SK-N-SH (cell line): ENCODE results near the gene ZDHHC14. TPM values are rescaled to one million over a fixed set of nuclear protein-coding genes. Genes with fewer than 3 reads are reported as not detected.

Source experiments
- CTCF ChIA-PET: fragments of 300-600, 350-600 bp; formaldehyde crosslinking; extraction: SDS; loops from one replicate; lab custom pipeline; 2021; lab: Yijun Ruan, JAX
- POLR2A ChIA-PET: fragments of 350-600 bp; sonication (Branson Sonifier 250); formaldehyde crosslinking; extraction: SDS; loops from one replicate; lab custom pipeline; 2020; ENCODE audit warnings: antibody characterized with exemption, inconsistent platforms; lab: Yijun Ruan, JAX
- DNase-seq: peaks from one replicate; pipeline ENCODE4 v3.0.0; 2012
- H2AFZ ChIP-seq: fragments of 200-600 bp; sonication (generic); 2 replicates; pipeline ENCODE4 v1.8.1; 2016; ENCODE audit warnings: antibody characterized with exemption, mild to moderate bottlenecking, low read depth
- H3F3A ChIP-seq: fragments of 200-600 bp; sonication (generic); replicated peaks from 2 replicates; pipeline ENCODE3; 2016; ENCODE audit warnings: antibody characterized with exemption, mild to moderate bottlenecking; ENCODE audit not compliant: insufficient read depth
- H3K27ac ChIP-seq, 2 experiments: fragments of 200-500 bp in 1 of 2; fragments of 200-600 bp in 1 of 2; sonication (Bioruptor generic) in 1 of 2; sonication (generic), shearing (Covaris generic) in 1 of 2; 2 replicates each; pipeline versions ENCODE4 v1.5.1 to v1.6.1; 2014 to 2016; ENCODE audit warnings: low read depth in 2 of 2, inconsistent platforms in 1 of 2, low read length in 1 of 2, mild to moderate bottlenecking in 1 of 2, mixed read lengths in 1 of 2
- H3K27me3 ChIP-seq: fragments of 200-600 bp; sonication (generic), shearing (Covaris generic); 2 replicates; pipeline ENCODE4 v1.6.1; 2016; ENCODE audit warnings: mixed run types; ENCODE audit not compliant: insufficient read depth
- H3K36me3 ChIP-seq, 2 experiments: fragments of 200-500 bp in 1 of 2; fragments of 200-600 bp in 1 of 2; sonication (Bioruptor generic) in 1 of 2; sonication (generic) in 1 of 2; replicated peaks in 1 of 2; 2 replicates each; pipeline versions ENCODE3 to v1.5.1; 2014 to 2016; ENCODE audit warnings: low read length in 1 of 2, mild to moderate bottlenecking in 1 of 2; ENCODE audit not compliant: insufficient read depth in 2 of 2, control insufficient read depth in 1 of 2
- H3K4me1 ChIP-seq, 2 experiments: fragments of 200-500 bp in 1 of 2; fragments of 200-600 bp in 1 of 2; sonication (Bioruptor generic) in 1 of 2; sonication (generic), shearing (Covaris generic) in 1 of 2; 2 replicates each; pipeline versions ENCODE4 v1.5.1 to v1.6.1; 2014 to 2016; ENCODE audit warnings: low read depth in 1 of 2, low read length in 1 of 2, mixed run types in 1 of 2; ENCODE audit not compliant: insufficient read depth in 2 of 2, control insufficient read depth in 1 of 2
- H3K4me2 ChIP-seq: fragments of 200-600 bp; sonication (generic), shearing (Covaris generic); 2 replicates; pipeline ENCODE4 v1.6.1; 2017; ENCODE audit warnings: mixed run types
- H3K4me3 ChIP-seq, 2 experiments: fragments of 200-500 bp in 1 of 2; fragments of 200-600 bp in 1 of 2; sonication (Bioruptor generic) in 1 of 2; sonication (generic), shearing (Covaris generic) in 1 of 2; 2 replicates each; pipeline versions ENCODE4 v1.5.1 to v1.8.1; 2014 to 2016; ENCODE audit warnings: low read depth in 2 of 2, inconsistent platforms in 1 of 2, low read length in 1 of 2, mild to moderate bottlenecking in 1 of 2, mixed read lengths in 1 of 2, moderate library complexity in 1 of 2
- H3K79me2 ChIP-seq: fragments of 200-600 bp; sonication (generic); 2 replicates; pipeline ENCODE4 v1.8.1; 2017; ENCODE audit warnings: mild to moderate bottlenecking; ENCODE audit not compliant: insufficient read depth
- H3K9ac ChIP-seq: fragments of 200-600 bp; sonication (generic); 2 replicates; pipeline ENCODE4 v1.6.1; 2017; ENCODE audit warnings: mixed run types
- H3K9me2 ChIP-seq: fragments of 200-600 bp; sonication (generic); 2 replicates; pipeline ENCODE4 v1.6.1; 2017; ENCODE audit warnings: mixed run types
- H3K9me3 ChIP-seq: fragments of 200-600 bp; sonication (generic); 2 replicates; pipeline ENCODE4 v1.6.1; 2017; ENCODE audit warnings: mixed run types, mild to moderate bottlenecking, moderate library complexity
- H4K20me1 ChIP-seq: fragments of 200-600 bp; sonication (generic); 2 replicates; pipeline ENCODE4 v1.6.1; 2017; ENCODE audit warnings: mild to moderate bottlenecking, mixed run types; ENCODE audit not compliant: insufficient read depth
- CTCF ChIP-seq: fragments of 200-600 bp; sonication (generic); IDR thresholded peaks from 2 replicates; pipeline ENCODE4 v1.6.1; 2017; ENCODE audit warnings: antibody characterized with exemption, mild to moderate bottlenecking, moderate library complexity
- ELF1 ChIP-seq: IDR thresholded peaks from 2 replicates; pipeline ENCODE4 v1.4.0; 2012
- EP300 ChIP-seq, 2 experiments: IDR thresholded peaks; 2 replicates each; pipeline versions ENCODE4 v1.4.0 to v1.6.1; 2012; ENCODE audit warnings: borderline replicate concordance in 1 of 2, low read depth in 1 of 2, low read length in 1 of 2
- FOSL2 ChIP-seq: IDR thresholded peaks from 2 replicates; pipeline ENCODE4 v1.4.0; 2012; ENCODE audit warnings: low read depth, mild to moderate bottlenecking, moderate library complexity, borderline replicate concordance
- FOXJ3 ChIP-seq: sonication (generic); formaldehyde crosslinking; IDR thresholded peaks from 2 replicates; pipeline ENCODE4 v1.5.1; 2020; ENCODE audit warnings: mild to moderate bottlenecking, missing genetic modification reagents
- GABPA ChIP-seq: IDR thresholded peaks from 2 replicates; pipeline ENCODE4 v1.4.0; 2012; ENCODE audit warnings: low read depth, mild to moderate bottlenecking
- GATA2 ChIP-seq: sonication (generic); formaldehyde crosslinking; IDR thresholded peaks from 2 replicates; pipeline ENCODE4 v1.5.0; 2020; ENCODE audit warnings: mild to moderate bottlenecking, missing genetic modification reagents
- IRF3 ChIP-seq: fragments of 150-350 bp; IDR thresholded peaks from 2 replicates; pipeline ENCODE4 v1.6.1; 2016; ENCODE audit warnings: mild to moderate bottlenecking, low read depth, low read length
- JUND ChIP-seq: IDR thresholded peaks from 2 replicates; pipeline ENCODE4 v1.4.0; 2012
- MAX ChIP-seq: IDR thresholded peaks from 2 replicates; pipeline ENCODE4 v1.4.0; 2012; ENCODE audit warnings: low read depth
- MEF2A ChIP-seq: IDR thresholded peaks from 2 replicates; pipeline ENCODE4 v1.4.0; 2012; ENCODE audit warnings: low read depth, borderline replicate concordance
- NFIC ChIP-seq: IDR thresholded peaks from 2 replicates; pipeline ENCODE4 v1.4.0; 2012; ENCODE audit warnings: borderline replicate concordance
- NRF1 ChIP-seq: IDR thresholded peaks from 2 replicates; pipeline ENCODE4 v1.6.1; 2012; ENCODE audit warnings: low read depth, mild to moderate bottlenecking, low read length
- POLR2AphosphoS5 ChIP-seq: IDR thresholded peaks from 2 replicates; pipeline ENCODE4 v1.6.1; 2012; ENCODE audit warnings: low read depth, low read length
- RFX5 ChIP-seq: IDR thresholded peaks from 2 replicates; pipeline ENCODE4 v1.6.1; 2012; ENCODE audit warnings: mild to moderate bottlenecking, improper control_type of control experiment, low read length
- SIN3A ChIP-seq: IDR thresholded peaks from 2 replicates; pipeline ENCODE4 v1.6.1; 2012; ENCODE audit warnings: low read depth, mild to moderate bottlenecking, low read length, moderate library complexity, borderline replicate concordance
- TAF1 ChIP-seq: IDR thresholded peaks from 2 replicates; pipeline ENCODE4 v1.6.1; 2012; ENCODE audit warnings: low read depth, mild to moderate bottlenecking, low read length, moderate library complexity, borderline replicate concordance
- TEAD4 ChIP-seq: IDR thresholded peaks from 2 replicates; pipeline ENCODE4 v1.4.0; 2012; ENCODE audit warnings: mild to moderate bottlenecking, borderline replicate concordance; ENCODE audit not compliant: insufficient read depth
- USF1 ChIP-seq: IDR thresholded peaks from 2 replicates; pipeline ENCODE4 v1.4.0; 2012; ENCODE audit warnings: low read depth, borderline replicate concordance
- USF2 ChIP-seq: fragments of 150-350 bp; IDR thresholded peaks from 2 replicates; pipeline ENCODE4 v1.6.1; 2017; ENCODE audit warnings: antibody characterized with exemption, low read length, low read depth, borderline replicate concordance
- YY1 ChIP-seq: IDR thresholded peaks from 2 replicates; pipeline ENCODE4 v1.4.0; 2012; ENCODE audit warnings: low read depth, mild to moderate bottlenecking
- WGBS: methylation state at CpG from one replicate; pipeline ENCODE4 v1.1.6; 2017; ENCODE audit warnings: low lambda C conversion rate; 5-methylcytosine and 5-hydroxymethylcytosine counted together
- polyA plus RNA-seq, 3 experiments: library from polyadenylated mRNA; depleted of rRNA; stranded (reverse); fragments of >200 nt; gene quantifications; 2 replicates each; pipeline ENCODE4 v1.2.3, GENCODE V29; 2012

The ZDHHC14 gene
- polyA plus RNA-seq, 1 of the 3 experiments (the other 2 are of a cell fraction), result 5.4 TPM

- TF ChIP-seq USF1 (no peak), NFIC (no peak)
Measured at GRCh38 chr6:157542414-157543160, 161.6 kb downstream of the ZDHHC14 start (continued).

- no peak overlapping the region for H3K9ac ChIP-seq
- POLR2A ChIA-PET, result no interaction called here
- H3K4me2 ChIP-seq, result no peak overlapping the region
- H3K4me1 ChIP-seq, result no peaks in the 10 kb centered on the region; a peak in 1 of 4 replicates
- no peaks in the 10 kb centered on the region for H3K27me3 ChIP-seq
- H3K9me2 ChIP-seq, result no peaks in the 10 kb centered on the region
- H3K4me3 ChIP-seq, result no peak overlapping the region
- TF ChIP-seq FOSL2, result no peak
- no peaks in the 10 kb centered on the region for H3K79me2 ChIP-seq
- H3K36me3 ChIP-seq, result peaks cover 0 to 5% of the 10 kb centered on the region in 2 experiments
- CTCF ChIA-PET, result no interaction called here
- H2AFZ ChIP-seq, result no peak overlapping the region
- no peaks in the 10 kb centered on the region for H4K20me1 ChIP-seq
- H3K27ac ChIP-seq, result no peak overlapping the region
- WGBS, result 64% methylated on average over 3 of the region's 3 CpGs
- H3K9me3 ChIP-seq, result no peaks in the 10 kb centered on the region
- no peak for DNase-seq
- H3F3A ChIP-seq, result no peaks in the 10 kb centered on the region
Measured at GRCh38 chr6:157546321-157546720, 165.3 kb downstream of the ZDHHC14 start.

GRCh38 chr6:157547112-157547511 lies 166.1 kb downstream of the ZDHHC14 start:
- DNase-seq, result no peak
- no peak overlapping the region for H2AFZ ChIP-seq
- H3K9ac ChIP-seq, result no peak overlapping the region
- H3K79me2 ChIP-seq, result no peaks in the 10 kb centered on the region
- POLR2A ChIA-PET, result no interaction called here
- WGBS, result 88% methylated on average over 8 of the region's 8 CpGs
- no peaks in the 10 kb centered on the region for H3K27me3 ChIP-seq
- CTCF ChIA-PET, result no interaction called here
- H3K27ac ChIP-seq, result no peak overlapping the region
- H4K20me1 ChIP-seq, result no peaks in the 10 kb centered on the region
- H3K4me1 ChIP-seq, result no peaks in the 10 kb centered on the region; a peak in 1 of 4 replicates
- no peaks in the 10 kb centered on the region for H3K9me2 ChIP-seq
- TF ChIP-seq MAX (no peak), USF2 (no peak), ELF1 (no peak), EP300 (IDR thresholded peaks at IDR 0.05; ENCODE audit: borderline replicate concordance in 1 of 2, low read depth in 1 of 2, low read length in 1 of 2) (no peak), IRF3 (no peak), TAF1 (no peak), GABPA (no peak), FOXJ3 (CRISPR knock-in tag) (no peak), JUND (no peak), SIN3A (no peak), CTCF (no peak), POLR2AphosphoS5 (no peak), RFX5 (no peak), GATA2 (no peak), NRF1 (no peak), YY1 (no peak), MEF2A (no peak), TEAD4 (no peak)
- peaks cover 0 to 5% of the 10 kb centered on the region in 2 experiments for H3K36me3 ChIP-seq
- no peak overlapping the region for H3K4me2 ChIP-seq
- no peak overlapping the region for H3K4me3 ChIP-seq
- H3F3A ChIP-seq, result no peaks in the 10 kb centered on the region
- no peaks in the 10 kb centered on the region for H3K9me3 ChIP-seq
